MM.1S (cell line): ENCODE data around the gene NRXN3.

Experiments used
- DNase-seq: peaks from one replicate; pipeline ENCODE4 v3.0.0-alpha.2; 2015
- H2AFZ ChIP-seq: fragments of 300-600 bp; sonication (generic); 2 replicates; pipeline ENCODE4 v1.6.0; 2016; ENCODE audit warnings: antibody characterized with exemption, low read length
- H3F3A ChIP-seq: fragments of 300-600 bp; sonication (generic); 2 replicates; pipeline ENCODE4 v1.6.1; 2016; ENCODE audit warnings: mild to moderate bottlenecking, antibody characterized with exemption, low read length, moderate library complexity, mixed read lengths; ENCODE audit not compliant: insufficient read depth
- H3K27ac ChIP-seq: fragments of 300-600 bp; sonication (generic); 2 replicates; pipeline ENCODE4 v1.5.1; 2016; ENCODE audit warnings: mild to moderate bottlenecking, low read length
- H3K27me3 ChIP-seq: fragments of 300-600 bp; sonication (generic); replicated peaks from 2 replicates; pipeline ENCODE4 v1.6.0; 2016; ENCODE audit warnings: low read length; ENCODE audit not compliant: insufficient read depth
- H3K36me3 ChIP-seq: fragments of 300-600 bp; sonication (generic); replicated peaks from 2 replicates; pipeline ENCODE4 v1.6.1; 2016; ENCODE audit warnings: mild to moderate bottlenecking, low read length, mixed read lengths; ENCODE audit not compliant: insufficient read depth
- H3K4me1 ChIP-seq: fragments of 300-600 bp; sonication (generic); 2 replicates; pipeline ENCODE4 v1.6.1; 2016; ENCODE audit warnings: low read length, mixed read lengths
- H3K4me2 ChIP-seq: fragments of 300-600 bp; sonication (generic); 2 replicates; pipeline ENCODE4 v1.6.0; 2016; ENCODE audit warnings: low read depth, low read length
- H3K4me3 ChIP-seq: fragments of 300-600 bp; sonication (generic); 2 replicates; pipeline ENCODE4 v1.5.1; 2016; ENCODE audit warnings: low read length, mixed read lengths
- H3K79me2 ChIP-seq: fragments of 300-600 bp; sonication (generic); 2 replicates; pipeline ENCODE4 v1.6.1; 2016; ENCODE audit warnings: mixed run types, low read length, mixed read lengths
- H3K9ac ChIP-seq: fragments of 300-600 bp; sonication (generic); 2 replicates; pipeline ENCODE4 v1.6.1; 2016; ENCODE audit warnings: low read length, mixed read lengths
- H3K9me2 ChIP-seq: fragments of 300-600 bp; sonication (generic); replicated peaks from 2 replicates; pipeline ENCODE4 v1.6.1; 2016; ENCODE audit warnings: mild to moderate bottlenecking, low read length, mixed read lengths; ENCODE audit not compliant: insufficient read depth
- H3K9me3 ChIP-seq: fragments of 300-600 bp; sonication (generic); replicated peaks from 2 replicates; pipeline ENCODE4 v1.6.1; 2016; ENCODE audit warnings: mild to moderate bottlenecking, low read length, mixed read lengths; ENCODE audit not compliant: insufficient read depth
- H4K20me1 ChIP-seq: fragments of 300-600 bp; sonication (generic); 2 replicates; pipeline ENCODE4 v1.6.1; 2016; ENCODE audit warnings: mild to moderate bottlenecking, low read length, moderate library complexity, mixed read lengths; ENCODE audit not compliant: insufficient read depth
- CTCF ChIP-seq: fragments of 300-600 bp; sonication (generic); IDR thresholded peaks from 2 replicates; pipeline ENCODE4 v1.5.1; 2016; ENCODE audit warnings: antibody characterized with exemption, low read length, mixed read lengths
- EZH2 ChIP-seq: fragments of 300-600 bp; sonication (generic); optimal IDR thresholded peaks from 2 replicates; pipeline ENCODE3; 2017; ENCODE audit warnings: low read depth, mild to moderate bottlenecking, antibody characterized with exemption, low read length, mixed read lengths
- EZH2phosphoT487 ChIP-seq: fragments of 300-600 bp; sonication (generic); IDR thresholded peaks from 2 replicates; pipeline ENCODE4 v1.6.1; 2018; ENCODE audit warnings: antibody characterized with exemption, low read length

The NRXN3 gene

DNA sequence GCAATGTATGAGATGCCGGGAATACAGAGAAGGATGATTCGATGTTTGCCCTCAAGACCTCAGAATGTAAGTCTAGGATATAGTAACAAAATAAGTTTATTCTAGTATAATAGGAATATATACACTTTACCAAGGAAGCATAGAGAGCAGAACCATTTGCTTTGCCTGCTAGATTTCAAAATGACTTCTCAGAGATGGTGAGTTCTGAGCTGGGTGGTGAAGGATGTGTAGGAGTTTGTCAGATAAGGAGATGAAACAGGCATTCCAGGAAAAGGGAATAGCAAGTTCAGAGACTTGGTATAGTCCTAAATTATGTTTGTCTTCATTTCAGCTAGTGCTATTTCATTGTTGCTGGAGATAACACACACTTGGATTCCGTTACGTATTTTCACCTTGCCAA, 1385.3 kb downstream of the NRXN3 start:
- Histone ChIP-seq H3K27me3 (no peaks in the 10 kb centered on the region), H3K4me3 (no peak overlapping the region), H3F3A (no peaks in the 10 kb centered on the region), H2AFZ (no peak overlapping the region), H3K4me1 (no peaks in the 10 kb centered on the region), H3K27ac (no peak overlapping the region), H3K9ac (no peak overlapping the region), H3K36me3 (no peaks in the 10 kb centered on the region), H3K9me3 (no peaks in the 10 kb centered on the region), H4K20me1 (no peaks in the 10 kb centered on the region), H3K4me2 (no peak overlapping the region), H3K9me2 (no peaks in the 10 kb centered on the region), H3K79me2 (no peaks in the 10 kb centered on the region)
- TF ChIP-seq EZH2phosphoT487: no peak
- DNase-seq: no peak

GRCh38 chr14:79557309-79557708, 1387.1 kb downstream of the NRXN3 start:
- Histone ChIP-seq H3K9me2 (no peaks in the 10 kb centered on the region), H3K4me2 (no peak overlapping the region), H3K27me3 (no peaks in the 10 kb centered on the region), H2AFZ (no peak overlapping the region), H3F3A (no peaks in the 10 kb centered on the region), H3K9ac (no peak overlapping the region), H3K79me2 (no peaks in the 10 kb centered on the region), H4K20me1 (no peaks in the 10 kb centered on the region), H3K36me3 (no peaks in the 10 kb centered on the region), H3K27ac (no peak overlapping the region), H3K9me3 (no peaks in the 10 kb centered on the region), H3K4me3 (no peak overlapping the region), H3K4me1 (no peaks in the 10 kb centered on the region)
- no peak for DNase-seq
- TF ChIP-seq CTCF: no peak
- TF ChIP-seq EZH2phosphoT487: no peak
- no peak for TF ChIP-seq EZH2

DNA sequence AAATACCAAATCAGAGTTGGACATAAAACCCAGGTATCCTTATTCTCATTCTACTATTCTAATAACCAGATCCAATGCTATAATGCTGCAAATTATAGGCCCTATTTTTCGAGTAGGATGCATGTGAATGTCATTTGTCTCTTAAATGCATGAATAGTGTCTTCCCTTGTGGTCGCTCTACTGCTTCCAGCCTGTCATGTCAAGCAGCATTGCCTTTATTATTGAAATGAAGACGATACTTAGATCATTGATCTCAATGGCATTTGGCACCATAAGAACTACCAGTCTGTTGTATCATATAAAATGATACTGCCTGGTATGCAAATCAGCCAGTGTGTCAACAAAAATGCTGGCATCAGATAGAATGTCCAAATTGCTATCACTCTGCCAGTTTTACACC, 1392.0 kb downstream of the NRXN3 start:
- Histone ChIP-seq H3K4me2 (no peak overlapping the region), H3F3A (no peaks in the 10 kb centered on the region), H3K4me1 (no peaks in the 10 kb centered on the region), H3K36me3 (no peaks in the 10 kb centered on the region), H3K27ac (no peak overlapping the region), H2AFZ (no peak overlapping the region), H4K20me1 (no peaks in the 10 kb centered on the region), H3K79me2 (no peaks in the 10 kb centered on the region), H3K27me3 (no peaks in the 10 kb centered on the region), H3K9me2 (no peaks in the 10 kb centered on the region), H3K9me3 (no peaks in the 10 kb centered on the region), H3K9ac (no peak overlapping the region), H3K4me3 (no peak overlapping the region)
- TF ChIP-seq EZH2 (no peak), EZH2phosphoT487 (no peak), CTCF (no peak)
- no peak for DNase-seq

DNA sequence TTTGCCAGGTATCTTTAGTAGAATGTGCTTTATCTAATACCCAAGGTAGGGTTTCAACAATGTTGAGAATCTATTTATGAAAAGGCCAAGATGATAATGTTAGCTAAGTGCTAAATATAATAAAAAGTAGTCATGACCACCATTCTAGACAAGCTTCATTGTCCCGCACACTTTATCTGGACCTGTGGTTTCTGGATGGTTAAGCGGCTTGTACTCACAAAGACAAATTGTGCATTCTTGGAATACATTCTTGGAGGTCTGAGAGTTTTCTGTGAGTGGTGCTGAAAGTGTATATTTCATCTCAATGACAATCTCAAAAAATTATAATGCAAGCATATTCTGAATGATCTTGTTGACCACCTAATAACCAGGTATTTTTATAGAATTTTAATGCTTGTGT, 1394.2 kb downstream of the NRXN3 start:
- no peak for DNase-seq
- TF ChIP-seq EZH2: no peak
- TF ChIP-seq CTCF: no peak
- no peak for TF ChIP-seq EZH2phosphoT487

More for the DNA sequence above, 1394.2 kb downstream of the NRXN3 start:
- H3K27me3 ChIP-seq: no peaks in the 10 kb centered on the region
- no peaks in the 10 kb centered on the region for H3K9me3 ChIP-seq
- no peaks in the 10 kb centered on the region for H3K36me3 ChIP-seq
- no peak overlapping the region for H2AFZ ChIP-seq
- H3K4me2 ChIP-seq: no peak overlapping the region
- no peaks in the 10 kb centered on the region for H3K4me1 ChIP-seq
- H3F3A ChIP-seq: no peaks in the 10 kb centered on the region
- H3K79me2 ChIP-seq: no peaks in the 10 kb centered on the region
- no peak overlapping the region for H3K27ac ChIP-seq
- no peak overlapping the region for H3K4me3 ChIP-seq
- H3K9ac ChIP-seq: no peak overlapping the region
- no peaks in the 10 kb centered on the region for H3K9me2 ChIP-seq
- H4K20me1 ChIP-seq: no peaks in the 10 kb centered on the region
